GM19023 (cell line): ENCODE data around the gene ELOVL2.
"Not testable (repeated sequence)": the region's sequence is repeated elsewhere in the genome, so short reads cannot be mapped to it uniquely, and the experiment has no call there.

Experiments
- ATAC-seq: cut with Tn5 transposase; IDR thresholded peaks from one replicate; pipeline ENCODE4 v1.9.1; 2021; ENCODE audit warnings: mild to moderate bottlenecking, moderate library complexity; ENCODE audit not compliant: unreplicated experiment

Gene ELOVL2

DNA sequence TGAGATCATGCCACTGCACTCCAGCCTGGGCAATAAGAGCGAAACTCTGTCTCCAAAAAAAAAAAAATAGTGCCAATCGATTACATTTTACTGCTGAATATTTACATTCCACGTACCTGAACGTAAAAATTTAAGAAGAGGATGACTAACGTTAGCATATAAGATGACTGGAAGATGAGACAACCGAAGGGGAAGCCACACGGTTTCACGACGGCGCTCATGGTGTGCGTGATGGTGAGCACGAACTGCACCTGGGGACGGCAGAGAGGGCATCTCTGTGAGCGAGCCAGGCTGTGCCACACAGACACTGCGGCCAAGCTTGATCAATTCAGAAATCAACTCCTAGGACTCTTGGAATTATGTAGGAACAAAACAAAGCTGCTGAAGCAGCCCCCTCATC, 54.5 kb downstream of the ELOVL2 start:
- no peak for ATAC-seq

DNA sequence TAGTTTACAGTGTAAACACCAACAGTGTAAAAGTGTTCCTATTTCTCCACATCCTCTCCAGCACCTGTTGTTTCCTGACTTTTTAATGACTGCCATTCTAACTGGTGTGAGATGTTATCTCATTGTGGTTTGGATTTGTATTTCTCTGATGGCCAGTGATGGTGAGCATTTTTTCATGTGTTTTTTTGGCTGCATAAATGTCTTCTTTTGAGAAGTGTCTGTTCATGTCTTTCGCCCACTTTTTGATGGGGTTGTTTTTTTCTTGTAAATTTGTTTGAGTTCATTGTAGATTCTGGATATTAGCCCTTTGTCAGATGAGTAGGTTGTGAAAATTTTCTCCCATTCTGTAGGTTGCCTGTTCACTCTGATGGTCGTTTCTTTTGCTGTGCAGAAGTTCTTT, 59.1 kb downstream of the ELOVL2 start:
- not testable (repeated sequence) for ATAC-seq

DNA sequence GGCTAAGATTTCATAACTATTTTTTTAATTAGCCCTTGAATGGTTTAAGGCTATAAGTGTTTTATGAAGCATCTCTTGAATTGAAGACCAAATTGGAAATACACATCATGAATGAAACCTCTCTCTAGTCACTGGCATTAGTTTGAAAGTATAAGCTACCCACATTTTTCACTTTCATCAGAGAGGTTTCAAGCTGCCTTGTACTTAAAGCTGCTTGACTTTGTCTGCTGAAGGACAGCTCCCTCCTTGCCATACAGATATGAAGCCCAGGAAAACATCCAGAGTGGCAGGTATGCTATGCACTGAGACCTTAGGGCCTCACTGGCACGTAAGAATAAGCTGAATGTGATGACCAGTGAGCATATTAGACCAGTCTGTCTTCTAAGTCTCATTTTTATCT, 62.7 kb downstream of the ELOVL2 start:
- ATAC-seq, result no peak

DNA sequence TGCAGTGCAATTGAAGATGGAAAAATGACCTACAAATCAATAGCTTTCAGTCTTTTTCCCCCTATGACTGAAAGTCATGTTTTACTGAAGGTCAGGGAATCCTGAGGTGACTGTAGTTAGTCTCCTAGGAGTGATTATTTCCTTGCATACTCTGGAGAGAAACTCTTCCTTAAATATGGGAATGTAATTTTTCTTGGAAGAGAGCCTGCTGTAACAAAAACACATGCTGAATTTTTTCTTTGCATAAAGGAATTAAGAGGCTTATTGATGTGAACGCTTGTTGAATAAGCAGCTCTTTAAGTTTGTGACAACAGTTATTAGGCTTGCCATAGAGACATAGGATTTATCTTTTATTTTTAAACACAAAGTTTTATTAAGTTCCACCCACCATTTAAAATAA, 64.5 kb downstream of the ELOVL2 start:
- no peak for ATAC-seq

DNA sequence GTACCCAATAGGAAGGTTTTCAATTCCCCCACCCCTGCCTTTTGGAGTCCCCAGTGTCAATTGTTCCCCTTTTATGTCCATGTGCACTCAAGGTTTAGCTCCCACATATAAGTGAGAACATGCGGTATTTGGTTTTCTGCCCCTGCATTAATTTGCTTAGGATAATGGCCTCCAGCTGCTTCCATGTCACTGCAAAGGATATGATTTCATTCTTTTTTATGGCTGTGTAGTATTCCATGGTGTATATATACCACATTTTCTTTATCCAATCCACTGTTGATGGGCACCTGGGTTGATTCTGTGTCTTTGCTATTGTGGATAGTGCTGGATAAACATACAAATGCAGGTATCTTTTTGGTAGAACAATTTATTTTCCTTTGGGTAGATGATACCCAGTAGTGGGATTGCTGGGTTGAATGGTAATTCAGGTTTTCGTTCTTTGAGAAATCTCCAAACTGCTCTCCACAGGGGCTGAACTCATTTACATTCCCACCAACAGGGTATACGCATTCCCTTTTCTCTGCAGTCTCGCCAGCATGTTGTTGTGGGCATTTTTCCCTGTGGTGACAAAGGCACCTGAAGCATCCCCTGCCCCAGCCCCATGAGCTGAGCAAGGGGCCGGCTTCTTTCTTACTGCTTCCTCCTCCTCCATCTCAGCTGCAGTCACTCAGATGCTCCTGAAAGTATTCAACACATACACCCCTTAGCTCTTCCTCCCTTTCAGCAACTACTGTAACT, 66.7 kb downstream of the ELOVL2 start:
- no peak for ATAC-seq

DNA sequence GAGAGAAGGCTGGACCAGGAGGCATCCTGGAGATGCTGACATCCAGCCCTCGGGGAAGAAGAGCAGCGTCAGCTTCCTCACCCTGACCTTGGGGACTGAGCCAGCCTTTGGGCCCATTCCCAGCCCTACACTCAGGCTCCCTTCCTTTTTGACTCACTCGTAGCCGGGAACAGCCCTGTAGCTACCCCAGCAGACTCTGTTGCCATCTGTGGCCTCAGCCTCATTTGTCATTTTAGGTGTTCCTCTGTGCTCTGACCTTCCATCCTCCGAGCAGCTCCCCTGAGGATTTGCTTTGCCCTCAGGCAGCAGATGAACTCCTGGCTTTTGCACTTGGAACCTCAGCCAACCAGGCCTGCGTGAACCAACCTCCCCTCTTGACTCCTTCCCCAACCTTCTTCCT, 67.5 kb downstream of the ELOVL2 start:
- ATAC-seq, result no peak

DNA sequence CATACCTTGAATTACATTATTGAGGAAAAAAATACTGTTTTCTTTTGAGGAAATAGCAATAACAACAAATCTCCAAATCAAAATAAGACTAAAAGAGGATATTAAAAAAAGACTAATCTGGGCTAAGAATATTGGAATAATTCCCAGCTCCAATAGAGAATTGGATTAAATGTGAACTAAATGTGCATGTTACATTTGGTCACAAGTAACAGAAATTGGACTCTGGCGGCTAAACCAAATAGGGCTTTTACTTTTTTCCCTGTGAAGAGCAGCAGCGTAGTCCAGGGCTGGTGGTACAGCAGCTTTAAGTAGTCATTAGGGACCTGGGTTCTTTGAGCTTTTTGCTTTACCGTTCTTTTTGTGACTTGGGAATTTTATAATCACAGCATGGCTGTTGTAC, 71.9 kb downstream of the ELOVL2 start:
- ATAC-seq, result no peak

DNA sequence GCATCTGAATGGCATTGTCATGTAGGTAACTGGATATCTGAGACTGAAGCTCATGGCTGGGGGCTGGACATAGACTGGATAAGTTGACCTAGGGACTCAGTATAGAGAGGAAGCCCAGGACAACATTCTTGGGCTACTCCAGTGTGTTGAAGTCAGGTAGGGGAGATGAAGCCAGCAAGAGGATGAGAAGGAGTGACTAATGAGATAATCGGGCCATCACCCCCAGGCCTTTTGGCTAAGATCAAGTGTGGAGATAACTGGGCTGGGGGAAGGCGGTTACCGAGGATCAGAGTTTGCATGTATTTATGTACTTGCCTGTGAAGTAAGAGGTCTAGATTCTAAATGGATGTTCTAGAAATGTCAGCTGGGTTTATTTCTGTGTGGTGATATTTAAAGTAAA, 73.4 kb downstream of the ELOVL2 start:
- ATAC-seq, result no peak

DNA sequence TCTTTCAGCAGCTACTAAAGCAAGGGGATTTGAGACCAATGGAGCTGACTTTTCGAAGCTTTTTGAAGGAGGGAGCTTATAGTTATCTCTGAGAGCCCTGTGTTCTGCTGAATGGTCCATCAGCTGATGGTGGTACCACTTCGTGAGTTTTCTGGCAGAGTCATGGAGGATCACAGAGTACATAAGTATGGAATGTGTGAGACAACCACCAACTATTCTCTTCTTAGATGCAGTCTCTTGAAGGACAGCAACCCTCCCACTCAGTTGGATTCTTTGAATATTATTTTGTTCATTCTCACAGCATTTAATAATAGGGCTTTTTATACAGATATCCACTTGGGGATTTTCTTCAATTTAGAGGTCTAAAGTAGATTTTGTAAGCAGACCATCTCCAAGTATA, 75.3 kb downstream of the ELOVL2 start:
- ATAC-seq, result no peak

DNA sequence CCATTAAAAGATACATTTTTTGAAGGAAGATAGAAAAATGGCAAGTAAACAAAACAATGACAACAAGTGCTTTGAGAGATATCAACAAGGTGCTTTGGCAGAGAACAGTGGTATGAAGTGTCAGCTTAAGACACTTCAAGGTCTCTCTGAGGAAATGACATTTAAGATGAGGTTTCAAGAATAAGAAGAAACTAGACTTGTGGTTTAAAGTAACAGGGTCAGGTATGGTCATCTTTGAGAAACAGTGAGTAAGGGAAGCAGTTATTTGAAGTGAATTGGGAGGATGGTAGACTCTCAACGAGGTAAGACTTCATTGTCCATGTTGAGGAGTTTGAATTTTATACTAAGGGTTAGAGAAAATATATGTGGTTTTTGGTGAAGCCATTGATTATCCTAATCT, 79.4 kb downstream of the ELOVL2 start:
- peak; percentile 80 for ATAC-seq

DNA sequence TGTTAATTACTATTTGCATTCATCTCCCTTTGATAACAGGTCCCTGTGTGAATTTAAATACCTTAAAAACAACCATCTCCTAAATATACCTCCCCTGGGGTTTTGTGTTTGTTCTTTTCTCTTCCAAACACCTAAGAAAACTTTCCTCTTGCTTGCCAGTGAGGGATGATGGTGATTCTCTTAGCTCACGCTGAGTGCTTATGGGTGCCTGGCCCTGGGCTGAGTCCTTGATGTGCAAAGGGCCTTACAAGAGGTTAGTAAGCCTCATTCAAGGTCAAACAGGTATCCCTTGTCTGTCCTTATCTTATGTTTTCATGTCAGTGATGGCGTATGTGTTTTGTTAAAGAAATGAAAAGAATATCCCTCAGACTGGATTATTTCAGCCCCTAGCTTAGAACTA, 81.0 kb downstream of the ELOVL2 start:
- no peak for ATAC-seq

DNA sequence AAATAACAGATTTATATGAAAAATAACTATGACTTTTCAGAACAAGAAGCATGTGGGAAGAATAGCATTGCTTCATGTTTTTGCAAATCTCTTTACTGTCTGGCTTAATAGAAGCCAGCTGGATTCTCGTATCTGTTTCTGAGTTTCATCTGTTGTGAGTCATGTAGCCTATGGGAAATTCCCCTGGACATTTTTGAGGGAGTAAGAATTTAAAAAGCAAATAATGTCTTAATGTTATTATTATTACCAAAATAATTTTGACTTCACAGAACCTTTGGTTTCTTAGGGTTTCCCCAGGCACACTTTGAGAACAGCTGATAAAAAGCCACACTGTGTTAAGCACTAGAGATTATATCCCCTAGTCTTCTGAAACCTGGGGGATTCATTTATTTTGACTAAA, 81.4 kb downstream of the ELOVL2 start:
- no peak for ATAC-seq

DNA sequence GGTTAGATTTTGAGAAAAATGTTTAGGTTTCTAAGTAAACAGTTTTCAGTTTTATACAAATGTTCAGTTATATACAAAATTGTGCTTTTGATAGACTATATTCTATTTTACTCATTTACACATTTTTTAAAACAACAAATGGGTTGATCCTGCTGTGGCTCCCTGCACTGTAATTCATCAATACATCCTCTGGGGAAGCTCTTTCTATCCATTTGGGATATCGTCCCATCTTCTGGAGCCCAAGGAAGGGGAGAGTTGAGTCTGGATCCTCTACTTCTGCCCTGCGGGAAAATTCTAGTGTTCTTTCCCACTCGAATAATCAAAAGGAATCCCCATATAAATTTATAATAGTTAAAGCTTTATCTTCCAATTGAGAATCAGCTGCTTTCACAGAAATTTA, 82.3 kb downstream of the ELOVL2 start:
- ATAC-seq, result no peak

DNA sequence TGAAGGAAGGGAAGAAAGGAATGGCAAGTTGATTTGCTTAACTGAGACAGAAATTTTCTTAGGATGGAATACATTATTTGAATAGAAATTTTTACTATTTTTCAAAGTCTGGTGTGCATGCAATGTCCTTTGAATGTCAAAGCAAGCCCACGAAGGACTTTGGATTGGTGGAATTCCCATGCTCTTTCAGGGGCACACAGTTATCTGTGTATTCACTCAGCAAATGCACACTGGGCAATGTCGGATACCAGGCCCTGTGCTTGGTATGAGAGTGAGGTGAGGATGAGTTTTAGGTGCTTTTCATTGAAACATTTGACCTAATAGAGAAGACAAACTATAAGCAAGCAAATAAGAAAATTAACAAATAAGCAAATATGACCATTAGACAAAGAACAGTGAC, 83.9 kb downstream of the ELOVL2 start:
- ATAC-seq, result no peak

DNA sequence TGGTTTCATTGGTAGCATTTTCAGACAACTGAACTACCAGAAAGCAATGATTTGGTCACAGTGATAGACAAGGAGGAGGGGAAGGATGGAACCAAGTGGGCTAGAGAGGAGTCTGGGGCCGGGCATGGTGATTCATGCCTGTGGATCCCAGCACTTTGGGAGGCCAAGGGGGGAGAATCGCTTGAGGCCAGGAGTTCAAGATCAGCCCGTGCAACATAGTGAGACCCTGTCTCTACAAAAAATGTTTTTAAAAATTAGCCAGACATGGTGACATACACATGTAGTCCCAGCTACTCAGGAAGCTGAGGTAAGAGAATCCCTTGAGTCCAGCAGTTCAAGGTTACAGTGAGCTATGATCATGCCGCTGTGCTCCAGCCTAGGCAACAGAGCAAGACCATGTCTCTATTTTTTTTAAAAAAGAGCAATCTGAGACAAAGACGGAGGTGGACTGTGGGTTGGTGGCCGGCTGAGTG, 86.7 kb downstream of the ELOVL2 start:
- ATAC-seq, result no peak

DNA sequence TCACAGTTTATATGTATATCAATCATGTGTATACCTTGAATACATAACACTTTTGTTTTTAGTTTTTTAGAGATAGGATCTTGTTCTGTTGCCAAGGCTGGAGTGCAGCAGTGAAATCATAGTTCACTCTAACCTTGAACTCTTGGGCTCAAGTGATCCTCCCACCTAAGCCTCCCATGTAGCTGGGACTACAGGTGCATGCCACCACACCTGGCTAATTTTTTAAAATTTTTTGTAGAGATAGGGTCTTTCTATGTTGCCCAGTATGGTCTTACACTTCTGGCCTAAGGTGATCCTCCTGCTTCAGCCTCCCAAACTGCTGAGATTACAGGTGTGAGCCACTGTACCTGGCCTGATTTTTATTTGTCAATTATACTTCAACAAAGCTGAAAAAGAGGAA, 87.3 kb downstream of the ELOVL2 start:
- no peak for ATAC-seq

DNA sequence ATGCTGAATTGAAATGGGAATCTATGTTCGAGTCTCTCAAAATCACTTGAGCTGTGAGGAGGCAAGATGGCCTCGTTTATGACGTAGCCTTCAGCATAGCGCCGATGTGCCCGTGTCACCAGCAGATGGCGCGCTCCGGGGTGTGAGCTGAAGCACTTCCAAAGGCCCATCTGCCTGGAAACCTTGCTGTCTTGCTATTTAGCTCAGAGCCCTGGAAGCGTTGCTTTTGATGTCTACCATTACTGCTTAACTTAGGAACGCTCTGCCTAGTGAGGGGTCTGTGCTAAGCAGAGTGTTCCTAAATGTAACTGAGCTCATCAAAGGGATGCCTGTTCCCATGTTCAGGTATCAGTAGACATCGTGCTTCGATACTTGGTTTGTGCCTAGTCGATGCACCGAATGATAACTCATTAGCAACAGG, 89.5 kb downstream of the ELOVL2 start:
- peak; percentile 92 for ATAC-seq

DNA sequence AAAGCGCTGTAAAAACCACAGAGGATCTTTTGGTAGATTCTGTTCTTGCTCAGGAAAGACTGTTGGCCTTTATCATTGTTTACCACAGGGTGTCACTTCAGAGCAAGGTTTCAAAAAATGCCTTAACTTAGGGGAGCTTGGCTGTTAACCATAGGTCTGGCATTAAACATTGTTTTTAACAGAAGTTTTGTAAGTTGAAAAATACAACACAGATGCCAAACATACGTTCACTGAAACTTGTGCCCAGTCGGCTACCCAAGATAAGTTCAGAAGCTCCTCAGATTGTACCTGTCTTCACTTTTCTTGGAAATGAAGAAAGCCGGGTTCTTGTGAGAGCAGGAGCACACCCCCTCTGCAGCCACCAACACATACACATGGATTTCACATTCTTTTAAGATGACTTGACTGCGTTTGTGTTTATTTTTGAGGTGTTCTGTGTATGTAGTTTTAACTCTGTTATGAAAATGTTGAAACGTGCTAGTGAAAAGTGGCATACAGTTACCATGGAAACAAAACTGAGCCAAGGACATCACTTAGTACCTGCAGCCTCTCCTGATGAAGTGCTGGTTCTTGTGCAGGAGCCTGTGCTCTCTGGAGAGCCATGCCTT, 92.3 kb downstream of the ELOVL2 start:
- no peak for ATAC-seq

DNA sequence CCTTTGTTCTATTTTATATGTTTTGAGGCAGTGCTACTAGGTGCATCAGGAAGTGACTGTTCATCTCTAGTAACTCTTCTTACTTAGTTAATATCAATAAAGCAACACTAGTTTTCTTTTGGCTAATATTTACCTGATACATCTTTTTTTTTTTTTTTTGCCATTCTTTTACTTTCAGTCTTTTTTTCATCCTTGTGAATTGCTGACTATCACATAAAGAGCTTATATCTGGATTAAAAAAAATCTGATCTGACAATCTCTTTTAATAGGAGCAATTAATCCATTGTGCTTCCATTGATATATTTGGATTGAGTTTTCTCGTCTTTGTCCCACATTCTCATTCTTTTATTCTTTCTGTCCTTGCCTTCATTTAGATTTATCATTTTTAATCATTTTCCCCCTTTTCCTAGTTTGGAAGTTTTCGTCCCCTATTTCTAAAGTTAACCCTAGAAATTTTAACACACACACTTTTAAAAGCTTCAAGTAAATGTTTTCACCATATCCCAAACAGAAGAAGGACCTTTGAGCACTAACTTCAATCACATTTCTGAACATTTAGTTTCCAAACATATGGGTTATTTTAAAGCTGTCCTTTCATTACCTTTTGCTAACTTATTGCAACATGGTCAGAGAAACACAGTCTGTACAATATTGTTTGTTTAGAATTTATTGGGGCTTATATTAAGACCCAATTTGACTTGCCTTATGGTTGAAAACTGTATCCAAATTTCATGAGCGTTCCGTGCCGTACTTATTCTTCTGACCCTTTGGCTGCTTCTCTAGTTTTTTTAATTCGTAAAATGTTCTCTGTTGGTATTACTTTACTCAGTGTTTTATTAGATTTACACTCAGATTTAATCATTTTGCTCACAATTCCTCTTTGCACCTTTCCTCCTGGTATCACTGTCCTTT, 94.3 kb downstream of the ELOVL2 start:
- ATAC-seq, result no peak

DNA sequence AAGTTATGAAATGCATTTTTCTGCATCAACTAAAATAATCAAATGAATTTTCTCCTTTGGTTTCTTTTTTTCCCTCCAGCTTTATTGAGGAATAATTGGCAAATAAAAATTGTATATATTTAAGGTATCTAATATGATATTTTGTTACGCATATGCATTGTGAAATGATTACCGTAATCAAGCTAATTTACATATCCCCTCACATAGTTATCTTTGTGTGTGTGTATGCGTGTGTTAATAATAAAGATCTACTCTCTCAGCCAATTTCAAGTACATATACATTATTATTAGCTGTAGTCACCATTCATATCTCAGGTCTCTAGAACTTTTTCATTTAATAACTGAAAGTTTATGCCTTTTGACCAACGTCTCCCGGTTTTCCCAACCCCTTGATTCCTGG, 96.1 kb downstream of the ELOVL2 start:
- no peak for ATAC-seq

DNA sequence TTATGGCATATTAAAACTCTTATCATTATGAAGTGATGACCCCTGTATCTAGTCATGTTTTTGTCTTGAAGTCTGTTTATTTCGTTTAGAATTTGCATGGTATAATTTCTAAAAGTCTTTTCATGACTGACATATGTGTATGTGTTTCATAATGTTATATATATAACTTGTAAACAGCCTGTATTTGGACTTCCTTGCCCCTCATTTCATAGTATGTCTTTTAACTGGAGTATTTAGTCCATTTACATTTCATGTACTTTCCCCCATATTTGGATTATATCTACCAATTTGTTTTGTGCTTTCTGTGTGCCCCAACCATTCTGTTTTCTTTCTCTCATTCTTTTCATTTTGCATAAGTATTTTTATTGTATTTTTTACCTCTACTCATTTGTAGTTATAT, 98.3 kb downstream of the ELOVL2 start:
- ATAC-seq, result no peak

DNA sequence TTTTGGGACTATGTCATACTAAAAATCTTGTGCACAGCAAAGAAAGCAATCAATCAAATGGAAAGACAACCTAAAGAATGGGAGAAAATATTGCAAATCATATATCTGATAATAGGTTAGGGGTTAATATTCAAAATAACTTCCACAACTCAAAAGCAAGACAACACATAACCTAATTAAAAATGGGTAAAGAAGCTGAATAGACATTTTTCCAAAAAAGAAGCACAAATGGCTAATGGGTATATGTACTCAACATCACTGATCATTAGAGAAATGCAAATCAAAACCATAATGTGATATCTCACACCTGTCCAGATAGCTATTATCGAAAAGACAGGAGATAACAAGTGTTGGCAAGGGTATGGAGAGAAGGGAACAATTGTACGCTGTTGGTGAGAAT, 104.3 kb downstream of the ELOVL2 start:
- ATAC-seq, result no peak
